ENCODE data around the gene BTF3L4. TPM values are rescaled to one million over a fixed set of nuclear protein-coding genes. Genes with fewer than 3 reads are reported as not detected.
"Not testable (repeated sequence)": the region's sequence is repeated elsewhere in the genome, so short reads cannot be mapped to it uniquely, and the experiment has no call there.

Gene BTF3L4
- polyA plus RNA-seq, 3 donors = 69.5 to 94.6 (median 77.1) TPM

DNA sequence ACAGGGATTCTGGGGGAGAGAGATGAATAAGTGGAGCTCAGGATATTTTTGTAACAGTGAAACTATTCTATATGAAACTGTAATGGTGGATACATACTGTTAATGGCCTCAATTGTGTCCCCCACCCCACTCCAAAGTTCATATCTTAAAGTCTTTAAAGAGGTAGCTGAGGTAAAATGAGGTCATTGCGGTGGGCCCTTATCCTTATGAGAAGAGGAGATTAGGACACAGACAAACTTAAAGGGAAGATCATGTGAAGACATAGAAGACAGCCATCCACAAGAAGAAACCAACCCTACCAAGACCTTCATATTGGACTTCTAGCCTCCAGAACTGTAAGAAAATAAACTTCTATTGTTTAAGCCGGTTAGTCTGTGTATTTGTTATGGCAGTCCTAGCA is 10.9 kb upstream of the BTF3L4 start:
- no peak for DNase-seq (ENCODE audit: extremely low read depth in 1 of 11, low read depth in 9 of 11, low spot score in 4 of 11)

DNA sequence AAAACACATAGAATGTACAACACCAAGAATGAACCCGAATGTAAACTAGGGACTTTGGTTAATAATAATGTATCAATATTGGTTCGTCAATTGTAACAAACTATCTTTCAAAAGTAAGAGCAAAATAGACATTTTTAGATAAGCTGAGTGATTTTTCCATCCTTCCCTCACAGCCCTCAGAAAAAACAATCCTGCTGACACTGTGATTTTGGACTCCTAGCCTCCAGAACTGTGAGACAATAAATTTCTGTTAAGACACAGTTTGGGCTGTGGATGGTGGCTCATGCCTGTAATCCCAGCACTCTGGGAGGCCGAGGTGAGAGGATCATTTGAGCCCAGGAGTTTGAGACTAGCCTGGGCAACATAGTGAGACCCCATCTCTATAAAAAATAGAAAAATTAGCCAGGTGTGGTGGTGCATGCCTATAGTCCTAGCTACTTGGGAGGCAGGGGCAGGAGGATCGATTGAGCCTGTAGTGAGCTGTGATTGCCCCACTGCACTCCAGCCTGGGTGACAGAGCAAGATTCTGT is 10.4 kb upstream of the BTF3L4 start:
- not testable (repeated sequence) for DNase-seq (ENCODE audit: extremely low read depth in 1 of 11, low read depth in 9 of 11, low spot score in 4 of 11)

DNA sequence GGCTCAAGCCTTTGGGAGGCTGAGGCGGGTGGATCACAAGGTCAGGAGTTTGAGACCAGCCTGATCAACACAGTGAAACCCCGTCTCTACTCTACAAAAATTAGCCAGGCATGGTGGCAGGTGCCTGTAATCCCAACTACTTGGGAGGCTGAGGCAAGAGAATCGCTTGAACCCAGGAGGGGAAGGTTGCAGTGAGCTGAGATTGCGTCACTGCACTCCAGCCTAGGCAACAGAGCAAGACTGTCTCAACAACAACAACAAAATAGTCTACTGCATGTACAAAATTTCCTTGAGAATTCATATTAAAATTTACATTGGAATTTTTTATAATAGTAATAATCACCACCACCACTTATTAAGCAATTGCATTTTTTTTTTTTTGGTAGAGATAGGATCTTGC is 6.8 kb upstream of the BTF3L4 start:
- not testable (repeated sequence) for DNase-seq (ENCODE audit: extremely low read depth in 1 of 11, low read depth in 9 of 11, low spot score in 4 of 11)

DNA sequence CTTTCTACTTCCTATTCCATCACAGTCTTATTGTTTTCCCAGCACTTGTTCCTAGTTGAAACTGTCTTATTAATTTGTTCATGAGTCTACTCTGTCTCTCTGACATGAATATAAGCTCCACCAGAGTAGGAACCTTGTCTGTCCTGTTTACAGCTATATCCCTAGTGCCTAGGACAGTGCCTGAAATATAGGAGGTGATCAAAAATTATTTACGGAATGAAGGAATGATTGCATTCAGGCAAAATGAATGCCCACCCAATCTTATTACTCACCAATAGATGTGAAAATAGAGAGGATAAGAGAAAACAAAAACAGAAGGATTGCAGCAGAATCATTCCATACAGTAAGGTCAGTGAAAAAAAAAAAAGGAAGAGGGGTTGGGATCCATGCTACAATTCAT is 2.2 kb upstream of the BTF3L4 start:
- no peak for DNase-seq (ENCODE audit: extremely low read depth in 1 of 11, low read depth in 9 of 11, low spot score in 4 of 11)

DNA sequence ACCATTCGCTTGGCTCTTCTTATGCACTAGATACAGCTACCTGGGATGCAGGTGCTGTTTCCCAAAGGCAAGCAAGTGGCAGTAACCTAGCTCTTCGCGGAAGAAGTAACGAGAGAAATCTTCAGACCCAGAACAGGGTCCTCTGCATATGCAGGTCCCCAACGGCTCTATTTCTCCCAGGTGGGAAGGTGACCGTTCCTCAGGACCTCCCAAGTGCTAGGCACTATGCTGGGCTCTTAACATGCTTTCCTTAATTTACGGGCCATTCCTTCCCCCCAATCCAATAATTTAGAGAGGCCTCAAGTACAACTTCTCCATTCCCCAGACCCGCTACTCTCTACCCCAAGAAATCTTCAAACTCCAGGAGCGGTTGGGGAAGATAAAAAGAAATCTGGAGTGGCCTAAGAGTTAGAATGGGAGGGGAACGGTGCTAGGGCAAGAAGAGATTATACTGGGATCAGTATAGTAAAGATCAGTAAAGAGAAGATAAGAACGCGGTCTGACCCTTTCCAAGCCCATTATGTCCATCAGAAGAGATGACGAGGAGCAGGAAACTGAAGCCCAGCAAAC is 1.5 kb upstream of the BTF3L4 start:
- DNase-seq (ENCODE audit: extremely low read depth in 1 of 11, low read depth in 9 of 11, low spot score in 4 of 11) = no peak

DNA sequence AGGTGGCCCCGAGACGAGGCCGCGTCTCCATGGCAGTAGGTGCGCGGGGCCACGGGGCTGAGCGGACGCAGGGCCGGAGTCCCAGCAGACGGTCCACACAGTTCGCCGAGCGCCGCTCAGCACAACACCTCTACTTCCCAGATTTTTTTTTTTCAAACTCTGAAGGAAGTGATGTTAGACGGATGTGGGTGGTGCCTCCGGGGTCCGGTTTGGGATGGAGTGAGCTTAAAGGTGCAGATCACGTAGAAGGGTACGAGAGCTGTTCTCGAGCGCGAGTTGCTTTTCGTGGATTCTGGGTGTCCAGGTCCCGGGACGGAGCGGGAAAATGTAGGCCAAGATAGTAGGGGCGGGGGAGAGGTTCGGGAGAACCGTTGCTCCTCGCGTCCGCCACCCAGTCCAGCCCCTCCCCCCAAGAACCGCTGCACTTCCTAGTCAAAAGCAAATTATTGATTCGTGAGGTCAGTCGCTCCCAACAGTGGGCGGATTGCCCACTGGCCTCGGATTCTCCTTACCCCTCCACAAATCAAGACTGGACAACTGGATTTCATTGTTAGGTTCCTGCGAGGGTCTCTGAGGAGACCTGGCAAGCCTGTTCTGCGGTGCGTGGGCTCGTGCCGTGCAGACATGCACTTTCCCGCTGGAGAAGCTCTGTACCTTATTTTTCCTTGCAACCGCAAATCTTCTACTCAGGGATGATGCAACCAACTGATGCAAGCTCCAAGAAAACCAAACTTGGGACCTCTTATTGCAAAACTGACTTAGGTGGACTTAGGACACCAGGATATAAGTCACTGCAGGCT is 829 bp upstream of the BTF3L4 start, which contains the start of gene TXNDC12:
TXNDC12 (minus strand) TSS at position 126 of the 800 bp plus-strand sequence; CDS start at position 31, 95 bp downstream.
- peak; percentile 66 to 90 (median 85) for DNase-seq (ENCODE audit: extremely low read depth in 1 of 11, low read depth in 9 of 11, low spot score in 4 of 11)

DNA sequence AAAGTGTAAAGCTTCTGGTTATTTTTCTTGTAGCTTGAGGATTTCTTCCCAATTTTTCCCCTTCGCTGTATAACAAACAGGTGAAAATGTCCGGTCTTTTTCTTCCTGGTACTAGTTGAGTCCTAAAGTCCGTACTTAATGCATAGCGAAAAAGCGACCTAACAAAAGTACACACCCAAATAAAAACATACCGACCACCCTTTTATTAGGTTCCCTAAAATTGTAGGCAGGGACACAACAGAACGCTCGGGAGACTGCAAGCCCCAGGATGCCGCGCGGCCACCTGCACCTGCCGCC is 281 bp upstream of the BTF3L4 start:
- DNase-seq (ENCODE audit: extremely low read depth in 1 of 11, low read depth in 9 of 11, low spot score in 4 of 11) = no peak

DNA sequence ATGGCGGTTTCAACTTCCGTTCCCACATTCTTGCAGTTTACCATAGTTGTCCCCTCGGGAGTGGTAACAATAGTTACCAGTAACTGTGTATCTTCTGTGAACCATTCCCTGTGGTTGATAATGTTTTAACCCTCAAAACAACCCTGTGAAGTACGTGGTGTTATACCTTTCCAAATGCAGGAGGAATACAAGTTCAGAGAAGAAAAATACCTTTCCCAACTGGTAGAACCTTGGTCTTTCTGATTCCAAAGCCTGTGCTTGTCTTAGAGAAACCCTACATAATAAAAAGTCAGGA is 789 bp downstream of the BTF3L4 start:
- no peak for DNase-seq (ENCODE audit: extremely low read depth in 1 of 11, low read depth in 9 of 11, low spot score in 4 of 11)

DNA sequence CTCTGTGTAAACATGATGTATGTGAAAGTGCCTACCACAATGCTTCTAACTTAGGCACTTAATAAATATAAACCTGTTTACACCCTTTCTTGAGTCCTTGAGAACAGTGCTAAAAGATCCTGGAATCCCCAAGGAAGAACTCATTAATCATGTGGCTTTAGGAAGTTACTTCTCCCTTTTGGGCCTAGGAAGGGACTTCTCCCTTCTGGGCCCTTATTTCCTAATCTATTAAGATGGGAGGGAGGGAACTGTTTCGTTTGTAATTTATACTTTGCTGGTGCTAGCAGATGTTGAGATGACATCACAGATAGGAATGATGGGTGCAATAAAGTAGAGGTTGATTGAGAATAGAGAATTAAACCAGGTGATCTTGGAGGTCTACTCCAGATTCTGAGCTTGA is 1.2 kb downstream of the BTF3L4 start:
- DNase-seq (ENCODE audit: extremely low read depth in 1 of 11, low read depth in 9 of 11, low spot score in 4 of 11) = no peak

DNA sequence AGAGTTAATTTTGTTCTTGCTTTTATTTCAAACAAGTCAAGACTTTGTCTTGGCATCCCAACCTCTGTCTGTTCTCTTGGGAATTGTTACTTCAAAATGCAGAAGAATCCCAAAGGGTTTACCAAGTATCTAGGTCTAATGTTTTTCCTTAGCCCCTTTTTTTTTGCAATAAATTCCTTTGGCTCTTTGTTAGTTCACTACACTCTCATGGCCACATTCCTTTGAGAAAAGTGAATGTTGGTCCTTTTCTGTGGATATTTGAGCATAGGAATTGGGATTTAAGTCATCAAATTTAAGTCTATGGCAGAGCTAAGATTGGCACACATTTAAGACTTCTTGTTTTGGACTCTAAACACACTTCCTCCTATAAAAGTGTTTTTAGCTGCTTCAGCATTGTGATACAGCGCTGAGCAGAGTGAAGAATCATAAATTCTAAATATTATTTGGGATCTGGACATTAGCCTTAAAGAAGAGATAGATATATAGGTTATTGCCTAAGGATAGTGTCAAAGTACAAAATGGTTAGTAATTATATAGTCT is 1.9 kb downstream of the BTF3L4 start:
- DNase-seq (ENCODE audit: extremely low read depth in 1 of 11, low read depth in 9 of 11, low spot score in 4 of 11) = no peak

DNA sequence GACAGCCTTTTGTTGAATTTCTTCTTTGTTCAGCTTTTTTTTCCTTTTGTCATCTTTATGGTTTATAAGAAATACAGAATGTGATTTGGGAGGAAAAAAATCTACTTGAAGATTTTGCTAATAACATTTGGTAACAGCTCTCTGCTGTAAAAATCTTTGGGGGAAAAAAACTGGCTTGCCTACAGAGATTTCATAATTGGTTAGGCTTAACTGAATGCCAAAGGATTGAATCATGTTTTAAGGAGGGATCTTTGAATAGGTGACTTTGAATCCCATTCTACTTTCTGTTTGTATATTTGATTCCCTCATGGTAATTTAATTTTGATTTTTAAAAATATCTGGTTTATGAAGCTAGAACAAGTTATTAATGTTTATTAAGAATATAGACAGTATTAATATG is 3.2 kb downstream of the BTF3L4 start:
- no peak for DNase-seq (ENCODE audit: extremely low read depth in 1 of 11, low read depth in 9 of 11, low spot score in 4 of 11)

DNA sequence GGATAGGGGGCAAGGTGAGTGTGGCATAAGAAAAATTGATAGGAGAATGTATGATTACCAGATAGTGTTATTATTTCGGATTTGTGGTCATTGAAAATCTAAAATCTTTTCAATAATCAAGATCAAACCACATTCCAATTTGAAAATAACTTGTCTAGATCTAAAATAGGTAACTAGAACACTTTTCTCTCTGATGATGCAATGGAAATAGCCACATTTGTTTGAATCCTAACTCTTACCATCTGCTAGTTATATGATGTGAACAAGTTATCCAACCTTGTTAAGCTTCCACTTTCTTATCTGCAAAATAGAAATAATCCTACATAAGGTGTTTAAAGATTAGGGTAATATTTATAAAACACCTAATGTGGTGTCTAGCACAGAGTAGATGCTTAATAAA is 3.8 kb downstream of the BTF3L4 start:
- no peak for DNase-seq (ENCODE audit: extremely low read depth in 1 of 11, low read depth in 9 of 11, low spot score in 4 of 11)

DNA sequence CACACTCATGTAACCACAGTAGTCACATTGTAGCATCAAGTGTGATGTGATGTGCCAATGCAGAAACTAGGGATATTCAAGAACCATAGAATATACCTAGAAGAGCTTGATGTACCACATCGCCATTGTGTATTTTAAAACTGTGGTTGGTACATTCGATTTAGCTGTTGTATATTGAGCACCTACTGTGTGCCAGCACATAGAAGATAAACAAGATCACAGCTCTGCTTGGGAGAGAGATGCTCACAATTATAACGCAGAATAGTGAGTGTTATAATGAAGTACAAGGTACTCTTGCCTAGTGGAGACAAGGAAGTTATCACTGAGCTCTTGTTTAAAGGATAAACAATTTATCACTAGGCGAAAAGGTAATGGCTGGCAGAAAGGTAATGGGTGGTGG is 4.7 kb downstream of the BTF3L4 start:
- DNase-seq (ENCODE audit: extremely low read depth in 1 of 11, low read depth in 9 of 11, low spot score in 4 of 11) = no peak

DNA sequence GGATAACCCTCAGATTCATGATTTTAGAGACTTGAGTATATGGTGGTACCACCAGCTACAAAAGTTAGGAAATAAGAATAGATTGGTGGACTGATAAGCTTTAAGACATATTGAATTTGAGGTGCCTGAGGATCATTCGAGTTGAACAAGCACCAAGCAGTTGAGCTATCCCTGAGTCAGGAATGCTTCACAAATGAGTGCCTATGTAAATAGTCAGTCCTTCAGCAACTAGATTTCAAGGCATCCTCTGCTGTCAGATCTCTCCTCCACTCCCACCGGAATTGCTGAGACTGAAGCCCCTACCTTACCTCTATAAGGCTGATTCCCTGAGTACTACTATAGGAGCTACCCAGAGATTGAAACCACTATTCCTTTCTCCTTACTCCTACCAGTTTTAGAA is 7.1 kb downstream of the BTF3L4 start:
- DNase-seq (ENCODE audit: extremely low read depth in 1 of 11, low read depth in 9 of 11, low spot score in 4 of 11) = no peak

DNA sequence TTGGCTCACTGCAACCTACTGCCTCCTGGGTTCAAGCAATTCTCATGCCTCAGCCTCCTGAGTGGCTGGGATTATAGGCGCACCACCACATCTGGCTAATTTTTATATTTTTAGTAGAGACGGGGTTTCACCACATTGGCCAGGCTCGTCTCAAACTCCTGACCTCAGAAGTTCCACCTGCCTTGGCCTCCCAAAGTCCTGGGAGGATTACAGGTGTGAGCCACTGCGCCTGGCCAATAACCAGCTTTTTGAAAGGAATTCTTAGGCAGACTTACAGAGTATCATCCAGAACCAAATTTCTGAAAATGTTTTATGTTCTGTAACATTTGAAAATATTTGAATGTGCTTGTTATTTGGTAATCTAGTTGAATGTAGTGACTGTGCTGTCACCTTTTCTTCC is 14.6 kb downstream of the BTF3L4 start:
- no peak for DNase-seq (ENCODE audit: extremely low read depth in 1 of 11, low read depth in 9 of 11, low spot score in 4 of 11)

DNA sequence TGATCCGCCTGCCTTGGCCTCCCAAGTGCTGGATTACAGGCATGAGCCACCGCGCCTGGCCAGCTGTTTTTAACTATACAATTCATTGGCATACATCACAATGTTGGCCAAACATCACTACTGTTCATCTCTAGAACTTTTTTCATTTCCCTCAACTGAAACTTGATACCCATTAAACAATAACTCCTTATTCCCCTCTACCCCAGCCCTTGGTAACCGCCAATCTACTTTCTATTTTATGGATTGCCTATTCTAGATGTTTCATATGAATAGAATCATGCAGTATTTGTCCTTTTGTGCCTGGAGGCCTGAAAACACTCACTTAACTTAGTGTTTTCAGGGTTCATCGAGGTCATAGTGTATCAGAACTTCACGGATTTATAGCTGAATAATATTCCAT is 16.2 kb downstream of the BTF3L4 start:
- DNase-seq (ENCODE audit: extremely low read depth in 1 of 11, low read depth in 9 of 11, low spot score in 4 of 11) = no peak

DNA sequence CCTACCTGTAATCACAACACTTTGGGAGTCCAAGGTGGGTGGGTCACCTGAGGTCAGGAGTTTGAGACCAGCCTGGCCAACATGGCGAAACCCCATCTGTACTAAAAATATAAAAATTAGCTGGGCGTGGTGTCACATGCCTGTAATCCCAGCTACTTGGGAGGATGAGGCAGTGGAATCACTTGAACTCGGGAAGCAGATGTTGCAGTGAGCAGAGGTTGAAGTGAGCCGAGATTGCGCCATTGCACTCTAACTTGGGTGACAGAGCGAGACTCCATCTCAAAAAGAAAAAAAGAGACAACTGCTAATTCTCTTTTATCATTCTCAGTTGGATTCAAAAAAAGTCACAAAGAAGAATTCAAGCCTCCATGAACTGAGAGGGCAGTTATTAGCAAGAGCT is 21.2 kb downstream of the BTF3L4 start:
- DNase-seq (ENCODE audit: extremely low read depth in 1 of 11, low read depth in 9 of 11, low spot score in 4 of 11) = not testable (repeated sequence)

DNA sequence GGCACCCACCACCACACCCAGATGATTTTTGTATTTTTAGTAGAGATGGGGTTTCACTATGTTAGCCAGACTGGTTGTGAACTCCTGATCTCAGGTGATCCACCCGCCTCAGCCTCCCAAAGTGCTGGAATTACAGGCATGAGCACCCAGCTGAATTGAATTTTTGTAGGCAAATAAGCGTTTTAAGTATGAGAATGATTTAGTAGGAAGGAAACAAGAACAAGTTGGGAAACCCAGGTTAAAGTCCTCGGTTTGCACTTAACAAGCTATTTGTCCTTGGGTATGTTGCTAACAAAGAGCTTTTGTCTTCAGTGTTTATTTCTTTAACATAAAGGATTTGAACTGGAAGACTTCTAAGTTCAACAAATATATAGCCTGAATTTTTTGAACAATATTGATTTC is 23.9 kb downstream of the BTF3L4 start:
- no peak for DNase-seq (ENCODE audit: extremely low read depth in 1 of 11, low read depth in 9 of 11, low spot score in 4 of 11)

DNA sequence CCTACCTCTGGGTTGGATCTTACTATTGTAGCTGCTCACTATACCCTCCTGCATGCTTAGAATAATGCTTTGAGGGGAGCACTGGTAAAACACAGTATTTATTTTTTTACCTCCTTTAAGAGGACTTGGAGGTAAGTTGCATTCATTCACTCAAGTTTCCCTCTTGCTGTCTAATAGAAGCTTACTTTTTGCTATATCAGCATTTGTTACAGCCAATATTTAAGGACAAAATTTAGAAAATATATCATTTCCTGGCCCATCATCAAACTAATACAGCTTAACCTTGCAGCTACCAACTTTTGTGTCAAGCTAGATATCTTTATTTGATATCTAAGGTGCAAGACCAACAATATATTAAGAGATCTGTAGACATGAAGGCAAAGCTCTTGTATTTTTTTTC is 31.8 kb downstream of the BTF3L4 start:
- not testable (repeated sequence) for DNase-seq (ENCODE audit: extremely low read depth in 1 of 11, low read depth in 9 of 11, low spot score in 4 of 11)

DNA sequence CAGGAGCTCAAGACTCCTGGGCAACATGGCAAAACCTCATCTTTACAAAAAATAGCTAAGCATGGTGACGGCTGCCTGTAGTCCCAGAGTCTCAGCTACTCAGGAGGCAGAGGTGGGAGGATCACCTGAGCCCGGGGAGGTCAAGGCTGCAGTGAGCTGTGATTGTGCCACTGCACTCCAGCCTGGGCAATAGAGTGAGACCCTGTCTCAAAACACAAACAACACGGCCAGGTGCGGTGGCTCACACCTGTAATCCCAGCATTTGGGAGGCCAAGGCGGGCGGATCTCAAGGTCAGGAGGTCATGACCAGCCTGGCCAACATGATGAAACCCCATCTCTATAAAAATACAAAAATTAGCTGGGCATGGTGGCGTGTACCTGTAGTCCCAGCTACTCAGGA is 38.2 kb downstream of the BTF3L4 start:
- not testable (repeated sequence) for DNase-seq (ENCODE audit: extremely low read depth in 1 of 11, low read depth in 9 of 11, low spot score in 4 of 11)

DNA sequence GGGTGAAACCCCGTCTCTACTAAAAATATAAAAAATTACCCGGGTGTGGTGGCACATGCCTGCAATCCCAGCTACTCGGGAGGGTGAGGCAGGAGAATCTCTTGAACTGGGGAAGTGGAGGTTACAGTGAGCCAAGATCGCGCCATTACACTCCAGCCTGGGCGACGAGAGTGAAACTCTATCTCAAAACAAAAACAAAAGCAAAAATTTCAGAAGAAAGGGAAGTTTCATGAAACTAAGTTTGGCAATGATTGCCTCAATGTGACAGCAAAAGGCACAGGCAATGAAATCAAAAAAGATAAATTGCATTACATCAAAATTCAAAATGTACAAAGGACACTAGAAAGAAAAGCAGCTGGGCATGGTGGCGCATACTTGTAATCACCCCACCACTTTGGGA is 40.1 kb downstream of the BTF3L4 start:
- no peak for DNase-seq (ENCODE audit: extremely low read depth in 1 of 11, low read depth in 9 of 11, low spot score in 4 of 11)

Measured in renal cortex interstitium (tissue), 11 donors.